Psoas muscle (tissue), 8 donors: ENCODE measurements around the gene GALNT15. TPM values are rescaled to one million over a fixed set of nuclear protein-coding genes. Genes with fewer than 3 reads are reported as not detected.

Experiments
- ATAC-seq, 4 donors: fragments of 200-7000 bp; cut with Tn5 transposase; one replicate each; pipeline ENCODE4 v1.9.1; 2020; ENCODE audit warnings: moderate library complexity in 3 of 4, mild to moderate bottlenecking in 2 of 4
- DNase-seq, 2 donors: peaks; one replicate each; pipeline ENCODE4 v3.0.0-alpha.2; 2020
- H3K27ac ChIP-seq: fragments of 200-600 bp; one replicate; pipeline ENCODE4 v1.8.0; 2022
- H3K27me3 ChIP-seq, 3 donors: fragments of 200-600 bp in 1 of 3; one replicate each; pipeline versions ENCODE4 v1.6.1 to v1.8.0; 2013 to 2022; ENCODE audit warnings: low read length in 2 of 3, mild to moderate bottlenecking in 2 of 3, moderate library complexity in 1 of 3; ENCODE audit not compliant: insufficient read depth in 3 of 3
- H3K36me3 ChIP-seq, 2 donors: fragments of 200-600 bp in 1 of 2; one replicate each; pipeline versions ENCODE4 v1.6.1 to v1.8.0; 2013 to 2022; ENCODE audit warnings: low read depth in 1 of 2, mild to moderate bottlenecking in 1 of 2, moderate library complexity in 1 of 2; ENCODE audit not compliant: insufficient read depth in 1 of 2
- H3K4me1 ChIP-seq: fragments of 200-600 bp; one replicate; pipeline ENCODE4 v1.8.0; 2022
- H3K4me3 ChIP-seq: fragments of 200-600 bp; one replicate; pipeline ENCODE4 v1.8.0; 2022; ENCODE audit warnings: mild to moderate bottlenecking
- H3K9me3 ChIP-seq: fragments of 200-600 bp; one replicate; pipeline ENCODE4 v1.8.0; 2022
- WGBS, 3 donors: extraction: QIAGEN DNeasy Blood & Tissue Kit; methylation state at CpG; one replicate each; pipeline versions ENCODE4 v1.1.6 to v1.1.7; 2013; 5-methylcytosine and 5-hydroxymethylcytosine counted together
- intact Hi-C, 2 donors: fragments of 100-400 bp; cut with DNase I; formaldehyde crosslinking; loops; one replicate each; pipeline versions ENCODE4 v1.11.0 to v1.14.2; 2022
- polyA plus RNA-seq, 3 donors: library from polyadenylated mRNA; stranded (reverse); fragments of 200-250 nt; gene quantifications; one replicate each; pipeline ENCODE4 v1.2.3, GENCODE V29; 2013
- total RNA-seq, 4 donors: library from RNA; stranded (reverse); fragmentation: NEBNext Ultra II Directional in 2 of 4; extraction: Animal tissue kit (Norgen Biotek cat#: 25700) in 2 of 4; gene quantifications; one replicate each; pipeline versions ENCODE4 v1.2.1 to v1.2.4, GENCODE V29; 2021 to 2023
- TF ChIP-seq, protein P1 (sequence below): fragments of 200-600 bp; IDR thresholded peaks from one replicate; pipeline ENCODE4 v1.8.0; 2022; ENCODE audit warnings: antibody characterized with exemption
- donor health status: healthy with polysubstance abuse.
- donor health status: DM: no; HTN: no; CAD: no; lungs with moderate emphysema.
- donor health status: Bipolar disorder and iron deficiency.
- donor health status: healthy.
- donor health status: DM: yes; HTN: yes; CAD: no.
- donor health status: DM: no; HTN: no; CAD: no.
- donor health status: DM: no; HTN: no; CAD: no.
- donor health status: DM: yes; HTN: yes; CAD: no.

The GALNT15 gene
- total and polyA plus RNA-seq, 7 donors: 5.5 to 50.6 (median 25.8) TPM

DNA sequence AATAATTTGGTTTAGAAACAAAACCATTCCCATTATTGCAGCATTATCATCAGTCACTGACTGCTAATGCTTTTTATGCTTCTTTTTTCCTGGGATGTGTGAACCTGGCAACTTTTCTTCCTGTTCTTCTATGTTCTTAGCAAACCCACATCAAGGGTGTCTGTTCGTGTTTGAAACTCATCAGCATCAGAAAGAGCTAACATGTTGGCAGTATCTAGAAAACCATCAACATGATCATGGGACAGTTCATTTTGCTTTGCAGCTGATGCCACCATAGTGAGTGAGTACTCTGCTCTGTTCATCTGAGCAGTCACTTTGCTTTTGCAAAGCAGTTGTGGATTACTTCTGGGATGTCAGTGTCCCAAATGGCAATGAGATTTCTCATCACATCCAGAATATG is 84.4 kb downstream of the GALNT15 start:
- 73 to 76% (median 75%) methylated on average over 1 of the region's 1 CpG for WGBS, 3 donors
- intact Hi-C loops: no loop called here
- Histone ChIP-seq H3K4me3 (peak overlapping the region; percentile 35), H3K36me3 (peaks cover 9 to 37% of the 10 kb centered on the region in 2 donors), H3K9me3 (no peaks in the 10 kb centered on the region), H3K4me1 (peaks cover 73% of the 10 kb centered on the region), H3K27ac (peak overlapping the region; percentile 82), H3K27me3 (no peaks in the 10 kb centered on the region)
- ATAC-seq (peak in 1 of 4 donors; percentile 7), DNase-seq (no peak)
- TF ChIP-seq, protein P1, sequence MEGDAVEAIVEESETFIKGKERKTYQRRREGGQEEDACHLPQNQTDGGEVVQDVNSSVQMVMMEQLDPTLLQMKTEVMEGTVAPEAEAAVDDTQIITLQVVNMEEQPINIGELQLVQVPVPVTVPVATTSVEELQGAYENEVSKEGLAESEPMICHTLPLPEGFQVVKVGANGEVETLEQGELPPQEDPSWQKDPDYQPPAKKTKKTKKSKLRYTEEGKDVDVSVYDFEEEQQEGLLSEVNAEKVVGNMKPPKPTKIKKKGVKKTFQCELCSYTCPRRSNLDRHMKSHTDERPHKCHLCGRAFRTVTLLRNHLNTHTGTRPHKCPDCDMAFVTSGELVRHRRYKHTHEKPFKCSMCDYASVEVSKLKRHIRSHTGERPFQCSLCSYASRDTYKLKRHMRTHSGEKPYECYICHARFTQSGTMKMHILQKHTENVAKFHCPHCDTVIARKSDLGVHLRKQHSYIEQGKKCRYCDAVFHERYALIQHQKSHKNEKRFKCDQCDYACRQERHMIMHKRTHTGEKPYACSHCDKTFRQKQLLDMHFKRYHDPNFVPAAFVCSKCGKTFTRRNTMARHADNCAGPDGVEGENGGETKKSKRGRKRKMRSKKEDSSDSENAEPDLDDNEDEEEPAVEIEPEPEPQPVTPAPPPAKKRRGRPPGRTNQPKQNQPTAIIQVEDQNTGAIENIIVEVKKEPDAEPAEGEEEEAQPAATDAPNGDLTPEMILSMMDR: no peak

DNA sequence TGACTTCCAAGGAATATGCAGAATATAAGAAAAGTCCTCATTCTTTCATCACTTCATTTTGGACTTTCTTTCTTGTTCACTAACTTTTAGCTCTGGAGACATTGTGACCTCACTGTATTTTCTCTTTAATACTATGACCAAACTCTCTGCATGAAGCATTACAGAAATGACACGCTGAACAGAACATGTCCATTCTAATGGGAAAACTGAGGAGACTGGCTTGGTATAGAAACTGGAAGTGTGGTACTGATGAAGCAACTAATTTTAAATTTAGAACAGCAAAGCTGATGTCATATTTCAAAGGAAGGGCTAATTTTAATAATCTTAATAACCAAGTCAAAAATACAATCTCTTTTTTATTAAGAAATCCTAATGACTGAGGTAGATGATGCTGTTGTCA is 85.6 kb downstream of the GALNT15 start:
- peaks cover 64% of the 10 kb centered on the region for H3K4me1 ChIP-seq
- peak overlapping the region; percentile 6 for H3K27ac ChIP-seq
- intact Hi-C loops: no loop called here
- TF ChIP-seq, protein P1: no peak
- H3K4me3 ChIP-seq: no peak overlapping the region
- peaks cover 9 to 37% of the 10 kb centered on the region in 2 donors for H3K36me3 ChIP-seq
- H3K9me3 ChIP-seq: no peaks in the 10 kb centered on the region
- WGBS, 3 donors: 87 to 98% (median 89%) methylated on average over 1 of the region's 1 CpG
- ATAC-seq (no peak), DNase-seq (no peak)
- no peaks in the 10 kb centered on the region for H3K27me3 ChIP-seq

GRCh38 chr3:16262174-16262573 is 87.7 kb downstream of the GALNT15 start:
- Histone ChIP-seq H3K9me3 (no peaks in the 10 kb centered on the region), H3K36me3 (peaks cover 9 to 37% of the 10 kb centered on the region in 2 donors), H3K4me1 (peaks cover 68% of the 10 kb centered on the region), H3K27ac (no peak overlapping the region), H3K4me3 (no peak overlapping the region), H3K27me3 (no peaks in the 10 kb centered on the region)
- WGBS, 3 donors: 76 to 80% (median 77%) methylated on average over 4 of the region's 4 CpGs
- TF ChIP-seq, protein P1: no peak
- intact Hi-C loops: no loop called here
- DNase-seq (no peak), ATAC-seq (no peak)

- TF ChIP-seq, protein P1: no peak
- Histone ChIP-seq H3K4me3 (peak overlapping the region; percentile 74), H3K27ac (peak overlapping the region; percentile 89), H3K36me3 (peaks cover 9 to 31% of the 10 kb centered on the region in 2 donors), H3K27me3 (no peaks in the 10 kb centered on the region), H3K9me3 (no peaks in the 10 kb centered on the region), H3K4me1 (peaks cover 65% of the 10 kb centered on the region)
- WGBS, 3 donors: 0 to 1% (median 0%) methylated on average over 21 of the region's 21 CpGs
- ATAC-seq (no peak), DNase-seq (no peak)
- intact Hi-C loops: no loop called here
These were observed 89.8 kb downstream of the GALNT15 start for GRCh38 chr3:16264174-16264707.
